Liver (tissue), 9 donors: ENCODE results near the gene MICAL2. TPM values are rescaled to one million over a fixed set of nuclear protein-coding genes. Genes with fewer than 3 reads are reported as not detected.

Experiments
- DNase-seq: peaks from one replicate; pipeline ENCODE4 v3.0.0-alpha.2; 2017; ENCODE audit warnings: low spot score
- H3K27ac ChIP-seq, 2 donors: one replicate each; pipeline ENCODE4 v1.7.0; 2013; ENCODE audit warnings: inconsistent platforms in 2 of 2, low read length in 2 of 2, control low read depth in 1 of 2, low read depth in 1 of 2, mild to moderate bottlenecking in 1 of 2
- H3K27me3 ChIP-seq, 4 donors: one replicate each; pipeline versions ENCODE4 v1.6.1 to v1.7.0; 2013; ENCODE audit warnings: low read length in 3 of 4, inconsistent platforms in 1 of 4, mild to moderate bottlenecking in 1 of 4, moderate library complexity in 1 of 4; ENCODE audit not compliant: control insufficient read depth in 4 of 4, insufficient read depth in 4 of 4
- H3K36me3 ChIP-seq, 4 donors: one replicate each; pipeline versions ENCODE4 v1.6.1 to v1.7.0; 2013; ENCODE audit warnings: low read length in 3 of 4, mild to moderate bottlenecking in 3 of 4, low read depth in 1 of 4, moderate library complexity in 1 of 4; ENCODE audit not compliant: control insufficient read depth in 4 of 4, insufficient read depth in 3 of 4
- H3K4me1 ChIP-seq, 4 donors: one replicate each; pipeline versions ENCODE4 v1.6.1 to v1.7.0; 2013; ENCODE audit warnings: low read length in 3 of 4, mild to moderate bottlenecking in 3 of 4, moderate library complexity in 1 of 4; ENCODE audit not compliant: control insufficient read depth in 4 of 4, insufficient read depth in 4 of 4
- H3K4me3 ChIP-seq, 3 donors: one replicate each; pipeline versions ENCODE4 v1.6.1 to v1.7.0; 2013; ENCODE audit warnings: low read length in 3 of 3, control low read depth in 1 of 3, low read depth in 1 of 3, mild to moderate bottlenecking in 1 of 3
- H3K9ac ChIP-seq, 2 donors: one replicate each; pipeline ENCODE4 v1.7.0; 2013; ENCODE audit warnings: low read length in 2 of 2, mild to moderate bottlenecking in 2 of 2, moderate library complexity in 2 of 2, control low read depth in 1 of 2, low read depth in 1 of 2
- H3K9me3 ChIP-seq, 4 donors: one replicate each; pipeline versions ENCODE4 v1.6.1 to v1.7.0; 2013; ENCODE audit warnings: low read length in 3 of 4; ENCODE audit not compliant: control insufficient read depth in 4 of 4
- EGR1 ChIP-seq, 2 donors: IDR thresholded peaks; 2 replicates each; pipeline ENCODE4 v1.6.1; 2016 to 2018; ENCODE audit warnings: antibody characterized with exemption in 2 of 2, low read depth in 2 of 2
- FOXA1 ChIP-seq: IDR thresholded peaks from 2 replicates; pipeline ENCODE4 v1.6.1; 2016; ENCODE audit warnings: antibody characterized with exemption
- GABPA ChIP-seq, 2 donors: IDR thresholded peaks in 1 of 2; conservative IDR thresholded peaks in 1 of 2; 2 replicates each; pipeline ENCODE4 v1.6.1; 2016; ENCODE audit warnings: antibody characterized with exemption in 2 of 2, mild to moderate bottlenecking in 1 of 2, moderate library complexity in 1 of 2
- HNF4A ChIP-seq, 2 donors: conservative IDR thresholded peaks; 2 replicates each; pipeline ENCODE4 v1.6.1; 2016; ENCODE audit warnings: antibody characterized with exemption in 2 of 2, mild to moderate bottlenecking in 2 of 2
- MAX ChIP-seq: IDR thresholded peaks from 2 replicates; pipeline ENCODE4 v1.6.1; 2016; ENCODE audit warnings: antibody characterized with exemption
- NR2F2 ChIP-seq: IDR thresholded peaks from 2 replicates; pipeline ENCODE4 v1.6.1; 2016; ENCODE audit warnings: antibody characterized with exemption
- RAD21 ChIP-seq, 2 donors: IDR thresholded peaks; 2 replicates each; pipeline ENCODE4 v1.6.1; 2016; ENCODE audit warnings: antibody characterized with exemption in 2 of 2, mild to moderate bottlenecking in 2 of 2
- RXRA ChIP-seq, 2 donors: IDR thresholded peaks; 2 replicates each; pipeline ENCODE4 v1.6.1; 2017 to 2018; ENCODE audit warnings: antibody characterized with exemption in 2 of 2, mild to moderate bottlenecking in 1 of 2
- SP1 ChIP-seq: IDR thresholded peaks from 2 replicates; pipeline ENCODE4 v1.6.1; 2018; ENCODE audit warnings: antibody characterized with exemption, mild to moderate bottlenecking
- TAF1 ChIP-seq: conservative IDR thresholded peaks from 2 replicates; pipeline ENCODE4 v1.6.1; 2016; ENCODE audit warnings: antibody characterized with exemption, mild to moderate bottlenecking
- YY1 ChIP-seq: IDR thresholded peaks from 2 replicates; pipeline ENCODE4 v1.6.1; 2016; ENCODE audit warnings: antibody characterized with exemption, mild to moderate bottlenecking
- WGBS: extraction: QIAGEN DNeasy Blood & Tissue Kit; methylation state at CpG from one replicate; pipeline ENCODE4 v1.1.7; 2013; 5-methylcytosine and 5-hydroxymethylcytosine counted together
- polyA plus RNA-seq, 2 donors: library from polyadenylated mRNA; stranded (reverse) in 1 of 2; unstranded in 1 of 2; fragments of 200-250 nt in 1 of 2; fragments of >200 nt in 1 of 2; fragmentation: Nextera tagmentation in 1 of 2; extraction: Ambion mirVana in 1 of 2; gene quantifications; one replicate each; pipeline versions ENCODE4 v1.2.1 to v1.2.3, GENCODE V29; 2013 to 2015
- total RNA-seq, 2 donors: library from RNA; depleted of rRNA; stranded (reverse); fragments of >200 nt; gene quantifications; one replicate each; pipeline ENCODE4 v1.2.3, GENCODE V29; 2014
- TF ChIP-seq, protein P1 (sequence below): IDR thresholded peaks from 2 replicates; pipeline ENCODE4 v1.6.1; 2016; ENCODE audit warnings: antibody characterized with exemption
- TF ChIP-seq, protein P2 (sequence below): fragments of 150-350 bp; IDR thresholded peaks from 2 replicates; pipeline ENCODE4 v1.5.1; 2017; ENCODE audit warnings: improper control_type of control experiment, low read depth, low read length; ENCODE audit not compliant: missing input control
- donor health status: healthy.
- donor health status: healthy.
- donor health status: healthy.
- donor health status: healthy.
- donor health status: healthy.

Gene MICAL2
- total and polyA plus RNA-seq, 4 donors: 17.5 to 113 (median 42.9) TPM

GRCh38 chr11:12180257-12181205 is 70.1 kb downstream of the MICAL2 start (continued):
- TF ChIP-seq FOXA1 (no peak), RXRA (IDR thresholded peaks at IDR 0.05) (no peak), RAD21 (IDR thresholded peaks at IDR 0.05) (no peak), NR2F2 (no peak)

DNA sequence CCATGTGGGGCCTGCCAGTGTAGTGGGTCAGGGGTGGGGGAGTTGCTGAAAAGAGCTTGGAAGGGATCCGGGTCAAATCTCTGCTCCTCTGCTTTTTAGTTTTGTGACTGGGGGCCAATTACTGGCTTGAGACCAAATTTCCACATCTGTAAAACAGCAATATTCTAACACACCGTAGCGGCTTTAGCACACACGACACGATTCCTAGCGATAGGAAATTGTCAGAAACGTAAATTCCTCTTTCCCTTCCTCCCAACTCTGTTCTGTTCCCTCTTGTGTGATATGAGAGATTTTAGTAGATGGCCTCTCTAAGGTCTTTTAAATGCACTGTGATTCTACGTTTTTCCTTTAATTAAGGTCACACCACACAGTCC is 71.9 kb downstream of the MICAL2 start:
- TF ChIP-seq RXRA (IDR thresholded peaks at IDR 0.05) (no peak), HNF4A (conservative IDR thresholded peaks at IDR 0.05) (no peak), RAD21 (IDR thresholded peaks at IDR 0.05) (no peak), SP1 (no peak)
- Histone ChIP-seq H3K9ac (no peak overlapping the region), H3K27me3 (no peaks in the 10 kb centered on the region), H3K4me3 (no peak overlapping the region), H3K27ac (no peak overlapping the region), H3K4me1 (no peaks in the 10 kb centered on the region), H3K9me3 (no peaks in the 10 kb centered on the region), H3K36me3 (peaks cover 0 to 2% (median 0%) of the 10 kb centered on the region in 4 donors)
- WGBS: 91% methylated on average over 8 of the region's 8 CpGs
- DNase-seq: no peak

DNA sequence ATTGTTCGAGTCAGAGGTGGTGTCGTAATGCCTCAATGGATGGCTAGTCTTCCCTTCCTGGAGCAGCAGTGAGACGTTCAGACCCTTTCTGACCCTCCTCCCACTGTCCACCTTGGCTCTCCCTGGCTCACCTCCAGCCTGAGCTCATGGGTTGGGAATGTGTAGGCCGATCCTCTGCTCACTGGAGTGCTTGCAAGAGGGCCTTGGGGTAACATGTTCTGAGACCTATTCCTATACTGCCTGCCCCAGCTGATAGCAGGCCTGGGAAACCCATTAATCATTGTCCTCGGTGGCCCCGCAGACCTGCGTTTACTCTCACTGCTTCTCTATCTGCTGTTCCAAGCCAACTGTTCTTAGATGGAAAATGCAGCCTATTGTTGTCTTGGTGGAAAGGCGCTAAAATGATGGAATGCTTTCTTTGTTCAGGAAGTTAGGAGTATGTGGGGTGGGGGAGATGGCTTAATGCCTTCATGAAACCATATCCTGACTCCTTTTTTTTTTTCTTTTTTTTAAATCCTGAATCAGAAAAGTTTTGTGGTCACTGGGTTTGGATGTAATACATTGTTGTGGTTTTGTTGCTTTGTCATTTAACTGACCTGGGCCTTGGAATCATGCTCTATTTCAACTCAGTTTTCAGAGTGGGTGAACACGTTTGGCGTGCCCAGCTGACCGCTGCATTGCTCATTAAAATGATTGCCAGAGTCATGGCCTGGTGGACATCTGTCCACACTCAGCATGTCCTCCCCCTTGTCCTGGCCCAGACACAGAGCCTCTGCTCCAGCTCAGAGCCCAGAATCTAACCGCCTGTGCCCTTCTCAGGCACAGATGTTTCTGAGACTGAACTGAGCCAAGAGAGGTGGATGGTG is 72.5 kb downstream of the MICAL2 start:
- 85% methylated on average over 12 of the region's 12 CpGs for WGBS
- Histone ChIP-seq H3K36me3 (peaks cover 0 to 3% (median 0%) of the 10 kb centered on the region in 4 donors), H3K9ac (no peak overlapping the region), H3K27me3 (no peaks in the 10 kb centered on the region), H3K27ac (no peak overlapping the region), H3K9me3 (no peaks in the 10 kb centered on the region), H3K4me1 (no peaks in the 10 kb centered on the region), H3K4me3 (no peak overlapping the region)
- DNase-seq: no peak
- TF ChIP-seq, protein P1, sequence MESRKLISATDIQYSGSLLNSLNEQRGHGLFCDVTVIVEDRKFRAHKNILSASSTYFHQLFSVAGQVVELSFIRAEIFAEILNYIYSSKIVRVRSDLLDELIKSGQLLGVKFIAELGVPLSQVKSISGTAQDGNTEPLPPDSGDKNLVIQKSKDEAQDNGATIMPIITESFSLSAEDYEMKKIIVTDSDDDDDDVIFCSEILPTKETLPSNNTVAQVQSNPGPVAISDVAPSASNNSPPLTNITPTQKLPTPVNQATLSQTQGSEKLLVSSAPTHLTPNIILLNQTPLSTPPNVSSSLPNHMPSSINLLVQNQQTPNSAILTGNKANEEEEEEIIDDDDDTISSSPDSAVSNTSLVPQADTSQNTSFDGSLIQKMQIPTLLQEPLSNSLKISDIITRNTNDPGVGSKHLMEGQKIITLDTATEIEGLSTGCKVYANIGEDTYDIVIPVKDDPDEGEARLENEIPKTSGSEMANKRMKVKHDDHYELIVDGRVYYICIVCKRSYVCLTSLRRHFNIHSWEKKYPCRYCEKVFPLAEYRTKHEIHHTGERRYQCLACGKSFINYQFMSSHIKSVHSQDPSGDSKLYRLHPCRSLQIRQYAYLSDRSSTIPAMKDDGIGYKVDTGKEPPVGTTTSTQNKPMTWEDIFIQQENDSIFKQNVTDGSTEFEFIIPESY: no peak
- TF ChIP-seq MAX: no peak
- no peak for TF ChIP-seq TAF1
- no peak for TF ChIP-seq EGR1 (IDR thresholded peaks at IDR 0.05; ENCODE audit: low read depth in 2 of 2)
- TF ChIP-seq YY1: no peak
- TF ChIP-seq SP1: no peak
- no peak for TF ChIP-seq GABPA (IDR thresholded peaks at IDR 0.05 in 1 of 2, conservative IDR thresholded peaks at IDR 0.05 in 1 of 2)
- TF ChIP-seq RXRA (IDR thresholded peaks at IDR 0.05): no peak
- TF ChIP-seq, protein P2, sequence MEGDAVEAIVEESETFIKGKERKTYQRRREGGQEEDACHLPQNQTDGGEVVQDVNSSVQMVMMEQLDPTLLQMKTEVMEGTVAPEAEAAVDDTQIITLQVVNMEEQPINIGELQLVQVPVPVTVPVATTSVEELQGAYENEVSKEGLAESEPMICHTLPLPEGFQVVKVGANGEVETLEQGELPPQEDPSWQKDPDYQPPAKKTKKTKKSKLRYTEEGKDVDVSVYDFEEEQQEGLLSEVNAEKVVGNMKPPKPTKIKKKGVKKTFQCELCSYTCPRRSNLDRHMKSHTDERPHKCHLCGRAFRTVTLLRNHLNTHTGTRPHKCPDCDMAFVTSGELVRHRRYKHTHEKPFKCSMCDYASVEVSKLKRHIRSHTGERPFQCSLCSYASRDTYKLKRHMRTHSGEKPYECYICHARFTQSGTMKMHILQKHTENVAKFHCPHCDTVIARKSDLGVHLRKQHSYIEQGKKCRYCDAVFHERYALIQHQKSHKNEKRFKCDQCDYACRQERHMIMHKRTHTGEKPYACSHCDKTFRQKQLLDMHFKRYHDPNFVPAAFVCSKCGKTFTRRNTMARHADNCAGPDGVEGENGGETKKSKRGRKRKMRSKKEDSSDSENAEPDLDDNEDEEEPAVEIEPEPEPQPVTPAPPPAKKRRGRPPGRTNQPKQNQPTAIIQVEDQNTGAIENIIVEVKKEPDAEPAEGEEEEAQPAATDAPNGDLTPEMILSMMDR: no peak
